Caco-2 (cell line): ENCODE data around the gene ZNF735. TPM values are rescaled to one million over a fixed set of nuclear protein-coding genes. Genes with fewer than 3 reads are reported as not detected.

Source experiments
- BruUV-seq: library from RNA; stranded (reverse); fragments of 400-500 nt; replicated peaks from 2 replicates; lab custom pipeline; 2021; lab: Mats Ljungman, UMichigan
- CTCF ChIA-PET: fragments of 300-600 bp; sonication (Branson Sonifier 250); formaldehyde crosslinking; loops from one replicate; lab custom pipeline; 2022; ENCODE audit warnings: antibody characterized with exemption; lab: Charles Lee
- POLR2A ChIA-PET: fragments of 300-600 bp; sonication (Branson Sonifier 250); formaldehyde crosslinking; loops from one replicate; lab custom pipeline; 2022; ENCODE audit warnings: antibody characterized with exemption; lab: Charles Lee
- DNase-seq, 2 experiments: peaks; one replicate each; pipeline versions ENCODE4 v3.0.0 to v3.0.0-alpha.2; 2020 to 2022
- H3K27me3 ChIP-seq: replicated peaks from 2 replicates; pipeline ENCODE4 v1.6.0; 2011; ENCODE audit warnings: low read length; ENCODE audit not compliant: control insufficient read depth, insufficient read depth
- H3K36me3 ChIP-seq: 2 replicates; pipeline ENCODE4 v1.5.1; 2011; ENCODE audit warnings: low read length; ENCODE audit not compliant: control insufficient read depth, insufficient read depth
- H3K4me1 ChIP-seq: fragments of 250-450 bp; sonication (Bioruptor Pico); 2 replicates; pipeline ENCODE4 v1.5.1; 2020; ENCODE audit warnings: mild to moderate bottlenecking
- H3K4me3 ChIP-seq: 2 replicates; pipeline ENCODE4 v1.5.1; 2011; ENCODE audit warnings: low read depth, mild to moderate bottlenecking, control low read depth, low read length
- H3K9me3 ChIP-seq: fragments of 250-450 bp; sonication (Bioruptor Pico); 2 replicates; pipeline ENCODE4 v1.5.1; 2020; ENCODE audit warnings: mild to moderate bottlenecking, moderate library complexity
- H3K27ac Mint-ChIP-seq: one replicate; pipeline ENCODE4 v1.8.0; 2022; ENCODE audit warnings: mixed read lengths; ENCODE audit not compliant: unreplicated experiment
- H3K27me3 Mint-ChIP-seq: one replicate; pipeline ENCODE4 v1.8.0; 2022; ENCODE audit warnings: mixed read lengths; ENCODE audit not compliant: insufficient read depth, unreplicated experiment
- H3K36me3 Mint-ChIP-seq: one replicate; pipeline ENCODE4 v1.8.0; 2022; ENCODE audit warnings: mild to moderate bottlenecking, mixed read lengths; ENCODE audit not compliant: insufficient read depth, unreplicated experiment
- H3K4me1 Mint-ChIP-seq: one replicate; pipeline ENCODE4 v1.8.0; 2022; ENCODE audit warnings: low read depth, mixed read lengths; ENCODE audit not compliant: unreplicated experiment
- H3K4me3 Mint-ChIP-seq: one replicate; pipeline ENCODE4 v1.8.0; 2022; ENCODE audit warnings: mild to moderate bottlenecking, moderate library complexity, mixed read lengths; ENCODE audit not compliant: unreplicated experiment
- H3K9me3 Mint-ChIP-seq: one replicate; pipeline ENCODE4 v1.8.0; 2022; ENCODE audit warnings: mixed read lengths; ENCODE audit not compliant: unreplicated experiment
- intact Hi-C: fragments of 100-400 bp; cut with micrococcal nuclease; formaldehyde crosslinking; loops from one replicate; pipeline ENCODE4 v1.10.0; 2022; ENCODE audit not compliant: unreplicated experiment
- total RNA-seq: library from RNA; stranded (reverse); gene quantifications from 2 replicates; pipeline ENCODE4 v1.2.3, GENCODE V29; 2022
- TF ChIP-seq, protein P1 (sequence below), 2 experiments: fragments of 200-600 bp in 1 of 2; IDR thresholded peaks; 1 replicate in 1 of 2; 2 replicates in 1 of 2; pipeline versions ENCODE4 v1.5.1 to v1.8.0; 2011 to 2022; ENCODE audit warnings: antibody characterized with exemption in 1 of 2, control low read depth in 1 of 2, inconsistent platforms in 1 of 2, low read depth in 1 of 2, low read length in 1 of 2, mild to moderate bottlenecking in 1 of 2, moderate library complexity in 1 of 2; ENCODE audit not compliant: insufficient read depth in 1 of 2, severe bottlenecking in 1 of 2, unreplicated experiment in 1 of 2

The ZNF735 gene
- total RNA-seq, 1 experiment from 2014 or later, result not detected

DNA sequence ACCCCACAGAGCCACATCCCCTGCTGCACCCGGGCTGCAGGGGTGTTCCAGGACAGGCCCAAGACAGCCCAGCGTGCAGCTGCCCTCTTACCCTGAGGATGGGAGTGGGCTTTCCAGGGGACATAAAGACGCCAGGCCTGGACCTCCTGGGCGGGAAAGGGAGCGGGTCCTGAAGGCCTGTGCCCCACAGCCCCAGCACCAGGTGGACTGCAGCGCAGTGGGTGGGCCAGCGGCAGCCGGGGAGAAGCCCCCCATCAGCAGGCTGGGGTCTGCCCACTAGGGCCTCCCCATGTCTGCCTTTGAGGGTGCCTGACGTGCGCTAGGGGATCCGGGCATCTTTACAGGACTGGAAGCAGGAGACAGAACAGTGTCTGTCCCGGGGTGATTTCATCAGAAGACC lies 22.6 kb upstream of the ZNF735 start:
- Mint-ChIP-seq H3K4me3 (no peak overlapping the region), H3K4me1 (no peaks in the 10 kb centered on the region), H3K36me3 (peaks cover 8% of the 10 kb centered on the region), H3K27ac (no peak overlapping the region), H3K27me3 (no peaks in the 10 kb centered on the region), H3K9me3 (peaks cover 34% of the 10 kb centered on the region)
- ChIA-PET POLR2A (no interaction called here), CTCF (no interaction called here)
- BruUV-seq, result no TSS peak
- intact Hi-C loops, result no loop called here
- Histone ChIP-seq H3K9me3 (no peaks in the 10 kb centered on the region; the same call in 1 of the 2 replicates), H3K36me3 (no peaks in the 10 kb centered on the region), H3K27me3 (no peaks in the 10 kb centered on the region), H3K4me1 (no peaks in the 10 kb centered on the region), H3K4me3 (no peak overlapping the region)
- no peak for DNase-seq
- TF ChIP-seq, protein P1, sequence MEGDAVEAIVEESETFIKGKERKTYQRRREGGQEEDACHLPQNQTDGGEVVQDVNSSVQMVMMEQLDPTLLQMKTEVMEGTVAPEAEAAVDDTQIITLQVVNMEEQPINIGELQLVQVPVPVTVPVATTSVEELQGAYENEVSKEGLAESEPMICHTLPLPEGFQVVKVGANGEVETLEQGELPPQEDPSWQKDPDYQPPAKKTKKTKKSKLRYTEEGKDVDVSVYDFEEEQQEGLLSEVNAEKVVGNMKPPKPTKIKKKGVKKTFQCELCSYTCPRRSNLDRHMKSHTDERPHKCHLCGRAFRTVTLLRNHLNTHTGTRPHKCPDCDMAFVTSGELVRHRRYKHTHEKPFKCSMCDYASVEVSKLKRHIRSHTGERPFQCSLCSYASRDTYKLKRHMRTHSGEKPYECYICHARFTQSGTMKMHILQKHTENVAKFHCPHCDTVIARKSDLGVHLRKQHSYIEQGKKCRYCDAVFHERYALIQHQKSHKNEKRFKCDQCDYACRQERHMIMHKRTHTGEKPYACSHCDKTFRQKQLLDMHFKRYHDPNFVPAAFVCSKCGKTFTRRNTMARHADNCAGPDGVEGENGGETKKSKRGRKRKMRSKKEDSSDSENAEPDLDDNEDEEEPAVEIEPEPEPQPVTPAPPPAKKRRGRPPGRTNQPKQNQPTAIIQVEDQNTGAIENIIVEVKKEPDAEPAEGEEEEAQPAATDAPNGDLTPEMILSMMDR (IDR thresholded peaks at IDR 0.05; ENCODE audit: insufficient read depth in 1 of 2, low read depth in 1 of 2, low read length in 1 of 2, severe bottlenecking in 1 of 2, unreplicated experiment in 1 of 2), result no peak

DNA sequence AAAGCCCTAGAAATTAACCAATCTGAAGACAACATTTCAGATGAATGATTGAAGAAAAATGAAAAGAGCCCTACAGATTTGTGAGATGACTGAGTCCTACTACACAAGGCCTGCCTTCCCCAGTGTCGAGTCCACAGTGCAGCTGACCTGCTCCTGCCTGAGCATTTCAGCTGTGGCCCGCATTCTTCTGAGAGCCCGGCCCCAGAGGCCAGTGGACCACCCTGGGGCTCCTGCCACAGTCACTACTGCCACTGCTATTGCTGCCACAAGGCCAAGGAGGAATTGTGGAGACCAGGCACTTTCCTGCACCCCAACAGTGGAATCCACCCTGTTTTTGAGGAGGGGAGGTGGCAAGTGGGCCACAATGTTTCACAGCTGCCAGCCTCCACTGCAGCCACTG lies 19.6 kb upstream of the ZNF735 start:
- no peaks in the 10 kb centered on the region for H3K4me1 Mint-ChIP-seq
- H3K27ac Mint-ChIP-seq, result no peak overlapping the region
- no peaks in the 10 kb centered on the region for H3K36me3 ChIP-seq
- TF ChIP-seq, protein P1 (IDR thresholded peaks at IDR 0.05; ENCODE audit: insufficient read depth in 1 of 2, low read depth in 1 of 2, low read length in 1 of 2, severe bottlenecking in 1 of 2, unreplicated experiment in 1 of 2), result no peak
- ChIA-PET CTCF (no interaction called here), POLR2A (no interaction called here)
- intact Hi-C loops, result no loop called here
- H3K4me1 ChIP-seq, result no peaks in the 10 kb centered on the region
- H3K4me3 Mint-ChIP-seq, result no peak overlapping the region
- H3K4me3 ChIP-seq, result no peak overlapping the region
- H3K9me3 ChIP-seq, result no peaks in the 10 kb centered on the region; the same call in 1 of the 2 replicates
- H3K36me3 Mint-ChIP-seq, result no peaks in the 10 kb centered on the region
- DNase-seq, result no peak
- no peaks in the 10 kb centered on the region for H3K27me3 Mint-ChIP-seq
- H3K27me3 ChIP-seq, result no peaks in the 10 kb centered on the region
- no TSS peak for BruUV-seq
- peaks cover 21% of the 10 kb centered on the region for H3K9me3 Mint-ChIP-seq

DNA sequence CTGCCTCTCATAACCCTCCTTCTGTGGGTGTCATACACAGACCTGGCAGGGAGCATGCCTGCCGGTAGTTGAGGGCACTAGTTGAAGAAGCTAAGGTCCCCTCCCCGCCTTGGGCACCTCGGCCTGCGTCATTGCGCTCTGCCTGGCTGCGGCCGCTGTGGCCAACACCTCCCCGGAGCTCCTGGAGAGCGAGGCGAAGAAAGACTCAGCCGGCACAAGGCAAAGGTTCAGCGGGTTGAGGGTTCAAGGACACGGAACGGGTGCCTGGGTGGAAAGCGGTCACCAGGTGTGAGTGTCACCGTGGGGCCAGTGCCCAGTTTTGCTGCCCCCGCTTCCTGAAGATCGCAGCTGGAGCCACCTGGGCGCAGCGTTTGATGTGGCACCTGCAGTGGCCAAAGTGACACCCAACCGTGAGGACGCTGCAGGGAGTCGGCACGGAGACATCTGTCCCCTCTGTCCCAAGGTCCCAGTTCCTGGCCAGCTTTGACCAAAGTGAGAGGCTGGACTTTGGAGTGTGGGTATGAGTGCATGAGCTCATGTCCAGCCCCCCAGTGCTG lies 14.8 kb upstream of the ZNF735 start:
- Mint-ChIP-seq H3K27ac (no peak overlapping the region), H3K27me3 (no peaks in the 10 kb centered on the region), H3K36me3 (no peaks in the 10 kb centered on the region), H3K4me1 (no peaks in the 10 kb centered on the region), H3K9me3 (peaks cover 23% of the 10 kb centered on the region), H3K4me3 (no peak overlapping the region)
- ChIA-PET POLR2A (no interaction called here), CTCF (no interaction called here)
- no TSS peak for BruUV-seq
- Histone ChIP-seq H3K4me3 (no peak overlapping the region), H3K36me3 (no peaks in the 10 kb centered on the region), H3K9me3 (peaks cover 9% of the 10 kb centered on the region), H3K27me3 (no peaks in the 10 kb centered on the region), H3K4me1 (no peaks in the 10 kb centered on the region)
- no peak for DNase-seq
- TF ChIP-seq, protein P1 (IDR thresholded peaks at IDR 0.05; ENCODE audit: insufficient read depth in 1 of 2, low read depth in 1 of 2, low read length in 1 of 2, severe bottlenecking in 1 of 2, unreplicated experiment in 1 of 2), result no peak
- intact Hi-C loops, result no loop called here
